Fibroblast of mammary gland (primary cell): Measurements from ENCODE around the gene LHB.
"Not testable (repeated sequence)": the region's sequence is repeated elsewhere in the genome, so short reads cannot be mapped to it uniquely, and the experiment has no call there.

ENCODE experiments used
- DNase-seq: peaks from one replicate; pipeline ENCODE4 v3.0.0-alpha.2; 2010; ENCODE audit warnings: low read depth
- H3K4me3 ChIP-seq: 2 replicates; pipeline ENCODE4 v1.5.1; 2011; ENCODE audit warnings: low read depth, mild to moderate bottlenecking, low read length, moderate library complexity; ENCODE audit not compliant: control insufficient read depth
- CTCF ChIP-seq: conservative IDR thresholded peaks from 2 replicates; pipeline ENCODE4 v1.5.1; 2011; ENCODE audit warnings: low read depth, low read length, inconsistent platforms; ENCODE audit not compliant: control insufficient read depth, insufficient read depth

The LHB gene

GRCh38 chr19:49059053-49059452, 42.2 kb upstream of the LHB start:
- no peak for DNase-seq
- H3K4me3 ChIP-seq = no peak overlapping the region
- no peak for TF ChIP-seq CTCF

- DNase-seq = peak; percentile 32
- TF ChIP-seq CTCF = no peak
- H3K4me3 ChIP-seq = no peak overlapping the region
Observed at GRCh38 chr19:49058562-49058961, 41.7 kb upstream of the LHB start.

GRCh38 chr19:49057636-49058234, 40.8 kb upstream of the LHB start, which contains the start of gene CGB7:
TSS of gene CGB7 (minus strand) at chr19:49057749. CDS start at chr19:49055375, 2,374 bp downstream.
- H3K4me3 ChIP-seq = peak within 1 kb of the TSS; percentile 50
- peak; percentile 38 for DNase-seq
- TF ChIP-seq CTCF = no peak

- DNase-seq = not testable (repeated sequence)
- H3K4me3 ChIP-seq = peak overlapping the region; percentile 50
Observed at GRCh38 chr19:49056902-49057596, 40.2 kb upstream of the LHB start.

GRCh38 chr19:49056101-49056901, 39.4 kb upstream of the LHB start:
- peak overlapping the region; percentile 50 for H3K4me3 ChIP-seq
- TF ChIP-seq CTCF = no peak
- peak; percentile 21 for DNase-seq

- not testable (repeated sequence) for H3K4me3 ChIP-seq
- DNase-seq = peak; percentile 68
Observed at GRCh38 chr19:49050376-49051033, 33.6 kb upstream of the LHB start.

- DNase-seq = not testable (repeated sequence)
Observed at GRCh38 chr19:49049834-49050233, 32.9 kb upstream of the LHB start.

GRCh38 chr19:49049011-49049410, 32.1 kb upstream of the LHB start, which contains the start of gene CGB8:
TSS of gene CGB8 (minus strand) at chr19:49049111. CDS start at chr19:49048739, 372 bp downstream.
- not testable (repeated sequence) for DNase-seq

More at GRCh38 chr19:49049834-49050233, 32.9 kb upstream of the LHB start:
- H3K4me3 ChIP-seq = not testable (repeated sequence)

GRCh38 chr19:49043548-49043947, 26.7 kb upstream of the LHB start, which contains the start of gene CGB5:
TSS of gene CGB5 (plus strand) at chr19:49043848. CDS start at chr19:49044210, 362 bp downstream.
- DNase-seq, H3K4me3 ChIP-seq: not testable (repeated sequence)

More at GRCh38 chr19:49049011-49049410, 32.1 kb upstream of the LHB start, which contains the start of gene CGB8:
- not testable (repeated sequence) for H3K4me3 ChIP-seq

- not testable (repeated sequence) for H3K4me3 ChIP-seq, DNase-seq
Observed at GRCh38 chr19:49042666-49043065, 25.8 kb upstream of the LHB start.
